IMR-90 (cell line): ENCODE data around the gene PEX16. TPM values are rescaled to one million over a fixed set of nuclear protein-coding genes. Genes with fewer than 3 reads are reported as not detected.

Source experiments
- ATAC-seq: fragments of 200-7000 bp; cut with Tn5 transposase; 2 replicates; pipeline ENCODE4 v1.9.1; 2020; ENCODE audit warnings: low read depth, mild to moderate bottlenecking, moderate library complexity
- BruUV-seq: library from RNA; stranded (reverse); fragments of 400-500 nt; replicated peaks from 2 replicates; lab custom pipeline; 2021; lab: Mats Ljungman, UMichigan
- CTCF ChIA-PET: fragments of 300-600 bp; formaldehyde crosslinking; extraction: SDS; loops from one replicate; lab custom pipeline; 2021; ENCODE audit warnings: antibody characterized with exemption; lab: Yijun Ruan, JAX
- POLR2A ChIA-PET: fragments of 300-600 bp; sonication (Branson Sonifier 250); formaldehyde crosslinking; loops from one replicate; lab custom pipeline; 2022; ENCODE audit warnings: antibody characterized with exemption; ENCODE audit not compliant: unreplicated experiment; lab: Charles Lee
- DNase-seq: peaks from one replicate; pipeline ENCODE4 v3.0.0; 2013
- H2AFZ ChIP-seq: replicated peaks from 2 replicates; pipeline ENCODE3; 2013; ENCODE audit warnings: low read length, mild to moderate bottlenecking; ENCODE audit not compliant: poor library complexity
- H2AK5ac ChIP-seq: 2 replicates; pipeline ENCODE4 v1.6.1; 2013; ENCODE audit warnings: low read depth, low read length, inconsistent platforms
- H2AK9ac ChIP-seq: replicated peaks from 2 replicates; pipeline ENCODE3; 2013; ENCODE audit warnings: mild to moderate bottlenecking, low read depth, low read length, moderate library complexity; ENCODE audit not compliant: poor library complexity
- H2BK120ac ChIP-seq: 2 replicates; pipeline ENCODE4 v1.6.1; 2013; ENCODE audit warnings: low read depth, low read length, inconsistent platforms
- H2BK15ac ChIP-seq: 3 replicates; pipeline ENCODE4 v1.6.1; 2013; ENCODE audit warnings: low read depth, low read length, inconsistent platforms
- H2BK20ac ChIP-seq: 2 replicates; pipeline ENCODE4 v1.6.1; 2013; ENCODE audit warnings: low read depth, mild to moderate bottlenecking, inconsistent platforms, low read length, moderate library complexity
- H2BK5ac ChIP-seq: 2 replicates; pipeline ENCODE4 v1.6.1; 2013; ENCODE audit warnings: mild to moderate bottlenecking, low read depth, low read length, inconsistent platforms; ENCODE audit not compliant: poor library complexity, severe bottlenecking
- H3K14ac ChIP-seq: replicated peaks from 2 replicates; pipeline ENCODE4 v1.6.1; 2013; ENCODE audit warnings: low read depth, low read length, inconsistent platforms
- H3K18ac ChIP-seq: 2 replicates; pipeline ENCODE4 v1.6.1; 2013; ENCODE audit warnings: low read depth, low read length, control low read depth
- H3K23ac ChIP-seq: 2 replicates; pipeline ENCODE4 v1.6.1; 2013; ENCODE audit warnings: low read depth, low read length, inconsistent platforms
- H3K27ac ChIP-seq: 2 replicates; pipeline ENCODE4 v1.5.1; 2013; ENCODE audit warnings: mild to moderate bottlenecking, control low read depth, low read length; ENCODE audit not compliant: insufficient read depth
- H3K27me3 ChIP-seq: 2 replicates; pipeline ENCODE4 v1.6.1; 2013; ENCODE audit warnings: low read length; ENCODE audit not compliant: control insufficient read depth, insufficient read depth
- H3K36me3 ChIP-seq: 2 replicates; pipeline ENCODE4 v1.6.1; 2013; ENCODE audit warnings: low read length, mixed read lengths; ENCODE audit not compliant: control insufficient read depth, insufficient read depth
- H3K4ac ChIP-seq: 2 replicates; pipeline ENCODE4 v1.6.1; 2013; ENCODE audit warnings: low read depth, low read length, inconsistent platforms
- H3K4me1 ChIP-seq: 2 replicates; pipeline ENCODE4 v1.6.1; 2013; ENCODE audit warnings: low read length, mixed read lengths; ENCODE audit not compliant: control insufficient read depth, insufficient read depth
- H3K4me2 ChIP-seq: 2 replicates; pipeline ENCODE4 v1.6.1; 2013; ENCODE audit warnings: low read depth, mild to moderate bottlenecking, control low read depth, low read length, moderate library complexity
- H3K4me3 ChIP-seq: 2 replicates; pipeline ENCODE4 v1.5.1; 2013; ENCODE audit warnings: low read depth, mild to moderate bottlenecking, control low read depth, low read length, moderate library complexity; ENCODE audit not compliant: insufficient read depth
- H3K56ac ChIP-seq: 2 replicates; pipeline ENCODE4 v1.6.1; 2013; ENCODE audit warnings: low read length, inconsistent platforms; ENCODE audit not compliant: insufficient read depth; ENCODE audit errors: extremely low read depth
- H3K79me1 ChIP-seq, 2 experiments: 2 replicates each; pipeline ENCODE4 v1.6.1; 2013; ENCODE audit warnings: low read length in 2 of 2, inconsistent platforms in 1 of 2, low read depth in 1 of 2
- H3K9ac ChIP-seq: 2 replicates; pipeline ENCODE4 v1.6.1; 2013; ENCODE audit warnings: low read depth, low read length, control low read depth
- H3K9me1 ChIP-seq: 2 replicates; pipeline ENCODE4 v1.6.1; 2013; ENCODE audit warnings: low read length, inconsistent platforms; ENCODE audit not compliant: insufficient read depth
- H3K9me3 ChIP-seq: 2 replicates; pipeline ENCODE4 v1.6.1; 2013; ENCODE audit warnings: low read length; ENCODE audit not compliant: control insufficient read depth, insufficient read depth
- H4K20me1 ChIP-seq: 2 replicates; pipeline ENCODE4 v1.6.1; 2013; ENCODE audit warnings: low read length, inconsistent platforms; ENCODE audit not compliant: insufficient read depth
- H4K5ac ChIP-seq: 2 replicates; pipeline ENCODE4 v1.6.1; 2013; ENCODE audit warnings: mild to moderate bottlenecking, low read depth, low read length, control low read depth
- H4K8ac ChIP-seq, 2 experiments: 2 replicates each; pipeline ENCODE4 v1.6.1; 2013; ENCODE audit warnings: low read depth in 2 of 2, low read length in 2 of 2, control low read depth in 1 of 2, inconsistent platforms in 1 of 2
- H4K91ac ChIP-seq: 2 replicates; pipeline ENCODE4 v1.6.1; 2013; ENCODE audit warnings: low read depth, low read length, inconsistent platforms; ENCODE audit not compliant: insufficient read depth
- CEBPB ChIP-seq: IDR thresholded peaks from 2 replicates; pipeline ENCODE4 v1.6.1; 2012; ENCODE audit warnings: low read depth, low read length, improper control_type of control experiment
- MAFK ChIP-seq: IDR thresholded peaks from 2 replicates; pipeline ENCODE4 v1.6.1; 2012; ENCODE audit warnings: low read depth, low read length, improper control_type of control experiment
- WGBS, 2 experiments: methylation state at CpG; one replicate each; pipeline versions ENCODE4 v1.1.5 to v1.1.7; 2013; ENCODE audit warnings: missing lambda C conversion rate in 2 of 2; ENCODE audit not compliant: insufficient read length in 1 of 2; ENCODE audit errors: extremely low coverage in 2 of 2; 5-methylcytosine and 5-hydroxymethylcytosine counted together
- dilution Hi-C: fragments of 300-500 bp; cut with HindIII; formaldehyde crosslinking; loops from one replicate; pipeline ENCODE4 v1.14.3; 2018; ENCODE audit warnings: low sequenced_read_pairs; ENCODE audit not compliant: unreplicated experiment
- in situ Hi-C: fragments of 300-500 bp; cut with MboI; formaldehyde crosslinking; loops from 3 replicates; pipeline ENCODE4 v1.14.3; 2019; ENCODE audit warnings: low sequenced_read_pairs, inconsistent platforms, mixed read lengths
- intact Hi-C: fragments of 100-400 bp; cut with micrococcal nuclease; formaldehyde crosslinking; loops from 2 replicates; pipeline ENCODE4 v1.10.0; 2022
- polyA plus RNA-seq, 3 experiments: library from polyadenylated mRNA; depleted of rRNA; stranded (reverse); fragments of >200 nt; gene quantifications; 2 replicates each; pipeline ENCODE4 v1.2.3, GENCODE V29; 2012; ENCODE audit warnings: low replicate concordance in 1 of 3
- total RNA-seq: library from RNA; depleted of rRNA; stranded (reverse); fragments of >200 nt; gene quantifications from 2 replicates; pipeline ENCODE4 v1.2.3, GENCODE V29; 2012

Gene PEX16
- total and polyA plus RNA-seq, 2 of the 4 experiments (the other 2 are of a cell fraction) = 17.9 to 23.3 TPM

- no peak overlapping the region for H3K18ac ChIP-seq
- dilution Hi-C loops (no loop called here), in situ Hi-C loops (loop anchor here (5.0 kb wide), 1 partner anchor 47 kb away; no protein-coding TSS in a partner anchor), intact Hi-C loops (no loop called here)
- no peak overlapping the region for H3K4me2 ChIP-seq
- no peak overlapping the region for H3K9ac ChIP-seq
- no peak overlapping the region for H4K8ac ChIP-seq
- no peaks in the 10 kb centered on the region for H3K4me1 ChIP-seq
- H3K4ac ChIP-seq = no peak overlapping the region
- H2BK5ac ChIP-seq = no peak overlapping the region
- H4K20me1 ChIP-seq = peaks cover 4% of the 10 kb centered on the region; the same call in 1 of the 2 replicates
- peaks cover 4% of the 10 kb centered on the region; the same call in 1 of the 2 replicates for H3K9me1 ChIP-seq
- no peak overlapping the region for H3K4me3 ChIP-seq
- H3K23ac ChIP-seq = no peak overlapping the region
- peaks cover 6 to 9% of the 10 kb centered on the region in 2 experiments; a peak in 3 of 4 replicates for H3K79me1 ChIP-seq
- H2AK9ac ChIP-seq = no peak overlapping the region
- no peak overlapping the region for H4K91ac ChIP-seq
- no CpG with 5 or more reads among the region's 4 CpGs for WGBS, 2 experiments
- no TSS peak for BruUV-seq
- no peak overlapping the region for H2BK20ac ChIP-seq
- H2BK15ac ChIP-seq = no peak overlapping the region
- H3K9me3 ChIP-seq = no peaks in the 10 kb centered on the region
- H3K56ac ChIP-seq = no peak overlapping the region
- H4K5ac ChIP-seq = no peak overlapping the region
- POLR2A ChIA-PET = no interaction called here
- H3K14ac ChIP-seq = no peak overlapping the region
- no peak overlapping the region for H2AFZ ChIP-seq
- ATAC-seq (no peak), DNase-seq (no peak)
- H3K27ac ChIP-seq = no peak overlapping the region
- CTCF ChIA-PET = interaction anchor here (1.4 kb wide), 1 partner anchor 46 kb away, joined by 4 read pairs; no protein-coding TSS in a partner anchor
- H2AK5ac ChIP-seq = no peak overlapping the region
- H2BK120ac ChIP-seq = no peak overlapping the region
- TF ChIP-seq MAFK = no peak
- TF ChIP-seq CEBPB = peak; percentile 67
- H3K36me3 ChIP-seq = peaks cover 18% of the 10 kb centered on the region
- H3K27me3 ChIP-seq = no peaks in the 10 kb centered on the region
Observed at GRCh38 chr11:45960387-45961095, 42.9 kb upstream of the PEX16 start.
